Measurements from ENCODE around the gene NFE2.

The NFE2 gene

DNA sequence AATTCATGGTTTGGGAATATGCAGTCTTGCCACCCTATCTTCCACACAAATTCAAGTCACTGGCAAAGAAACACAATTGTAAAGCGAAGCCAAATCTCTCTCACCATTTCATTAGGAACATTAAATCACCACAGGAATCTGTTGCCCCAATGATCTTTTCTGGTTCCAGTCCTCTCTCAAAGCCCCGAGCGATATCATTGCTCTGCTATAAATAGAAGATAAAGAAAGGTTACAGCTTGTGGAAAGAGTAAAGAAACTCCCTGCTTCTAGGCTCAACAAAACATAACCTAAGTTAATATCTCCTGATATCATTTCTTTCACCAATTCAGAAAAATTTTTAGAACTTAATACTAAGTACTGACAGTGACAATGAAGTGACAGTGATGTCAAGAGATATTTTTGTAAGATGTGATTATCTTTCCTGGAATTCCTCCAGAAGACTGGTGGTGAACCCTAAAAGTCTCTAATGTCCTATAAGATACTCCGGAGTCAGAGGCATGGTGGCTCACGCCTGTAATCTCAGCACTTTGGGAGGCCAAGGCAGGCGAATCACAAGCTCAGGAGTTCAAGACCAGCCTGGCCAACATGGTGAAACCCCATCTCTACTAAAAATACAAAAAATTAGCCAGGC is 54.7 kb downstream of the NFE2 start:
- no peak for DNase-seq
